HEK293 (cell line): Measurements from ENCODE around the gene ZSWIM1.
"Not testable (repeated sequence)": the region's sequence is repeated elsewhere in the genome, so short reads cannot be mapped to it uniquely, and the experiment has no call there.

ENCODE experiments used
- HOXA7 ChIP-seq: sonication (generic); formaldehyde crosslinking; IDR thresholded peaks from 2 replicates; pipeline ENCODE4 v1.8.1; 2022; ENCODE audit warnings: missing genetic modification reagents, borderline replicate concordance
- TCF7L2 ChIP-seq: IDR thresholded peaks from 2 replicates; pipeline ENCODE4 v1.6.1; 2011; ENCODE audit warnings: low read depth, mild to moderate bottlenecking, inconsistent platforms, low read length, moderate library complexity, borderline replicate concordance
- ZNF112 ChIP-seq: fragments of 450-650 bp; formaldehyde crosslinking; IDR thresholded peaks from 2 replicates; pipeline ENCODE4 v1.5.0; 2017; ENCODE audit warnings: missing biosample characterization, missing genetic modification characterization
- ZNF121 ChIP-seq: fragments of 450-650 bp; formaldehyde crosslinking; IDR thresholded peaks from 2 replicates; pipeline ENCODE4 v1.5.1; 2016; ENCODE audit warnings: missing biosample characterization, missing genetic modification characterization
- ZNF211 ChIP-seq: fragments of 450-650 bp; formaldehyde crosslinking; IDR thresholded peaks from 2 replicates; pipeline ENCODE4 v1.5.1; 2016; ENCODE audit warnings: low read depth, missing biosample characterization, missing genetic modification characterization
- TF ChIP-seq, protein P1 (sequence below): fragments of 450-650 bp; formaldehyde crosslinking; IDR thresholded peaks from 2 replicates; pipeline ENCODE4 v1.5.1; 2016; ENCODE audit warnings: missing biosample characterization, missing genetic modification characterization
- TF ChIP-seq, protein P2 (sequence below): fragments of 450-650 bp; formaldehyde crosslinking; IDR thresholded peaks from 2 replicates; pipeline ENCODE4 v1.5.1; 2016; ENCODE audit warnings: missing biosample characterization, missing genetic modification characterization
- TF ChIP-seq, protein P3 (sequence below): fragments of 450-650 bp; IDR thresholded peaks from 2 replicates; pipeline ENCODE4 v1.5.1; 2018; ENCODE audit warnings: missing biosample characterization, mild to moderate bottlenecking, missing genetic modification characterization
- TF ChIP-seq, protein P4 (sequence below): fragments of 450-650 bp; formaldehyde crosslinking; IDR thresholded peaks from 2 replicates; pipeline ENCODE4 v1.5.1; 2016; ENCODE audit warnings: missing biosample characterization, missing genetic modification characterization
- TF ChIP-seq, protein P5 (sequence below): fragments of 450-650 bp; formaldehyde crosslinking; IDR thresholded peaks from 2 replicates; pipeline ENCODE4 v1.5.1; 2017; ENCODE audit warnings: missing biosample characterization, mild to moderate bottlenecking, missing genetic modification characterization, moderate library complexity
- TF ChIP-seq, protein P6 (sequence below): fragments of 450-650 bp; formaldehyde crosslinking; IDR thresholded peaks from 2 replicates; pipeline ENCODE4 v1.5.1; 2016; ENCODE audit warnings: missing biosample characterization, missing genetic modification characterization, borderline replicate concordance

DNA sequence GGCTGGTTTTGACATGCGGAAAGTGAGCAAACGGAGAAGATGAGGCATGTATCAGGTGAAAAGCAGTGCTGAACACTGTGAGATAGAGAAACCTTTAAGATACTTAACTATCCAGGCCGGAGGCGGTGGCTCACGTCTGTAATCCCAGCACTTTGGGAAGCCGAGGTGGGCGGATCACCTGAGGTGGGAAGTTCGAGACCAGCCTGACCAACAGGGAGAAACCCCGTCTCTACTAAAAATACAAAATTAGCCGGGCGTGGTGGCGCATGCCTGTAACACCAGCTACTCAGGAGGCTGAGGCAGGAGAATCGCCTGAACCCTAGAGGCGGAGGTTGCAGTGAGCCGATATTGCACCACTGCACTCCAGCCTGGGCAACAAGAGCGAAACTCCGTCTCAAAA lies 50.7 kb downstream of the ZSWIM1 start:
- TF ChIP-seq HOXA7 (CRISPR knock-in tag); ZNF211 (tag by site-specific recombination); ZNF112 (tag by site-specific recombination); ZNF121 (tag by site-specific recombination); TCF7L2: not testable (repeated sequence)
- TF ChIP-seq, protein P1, sequence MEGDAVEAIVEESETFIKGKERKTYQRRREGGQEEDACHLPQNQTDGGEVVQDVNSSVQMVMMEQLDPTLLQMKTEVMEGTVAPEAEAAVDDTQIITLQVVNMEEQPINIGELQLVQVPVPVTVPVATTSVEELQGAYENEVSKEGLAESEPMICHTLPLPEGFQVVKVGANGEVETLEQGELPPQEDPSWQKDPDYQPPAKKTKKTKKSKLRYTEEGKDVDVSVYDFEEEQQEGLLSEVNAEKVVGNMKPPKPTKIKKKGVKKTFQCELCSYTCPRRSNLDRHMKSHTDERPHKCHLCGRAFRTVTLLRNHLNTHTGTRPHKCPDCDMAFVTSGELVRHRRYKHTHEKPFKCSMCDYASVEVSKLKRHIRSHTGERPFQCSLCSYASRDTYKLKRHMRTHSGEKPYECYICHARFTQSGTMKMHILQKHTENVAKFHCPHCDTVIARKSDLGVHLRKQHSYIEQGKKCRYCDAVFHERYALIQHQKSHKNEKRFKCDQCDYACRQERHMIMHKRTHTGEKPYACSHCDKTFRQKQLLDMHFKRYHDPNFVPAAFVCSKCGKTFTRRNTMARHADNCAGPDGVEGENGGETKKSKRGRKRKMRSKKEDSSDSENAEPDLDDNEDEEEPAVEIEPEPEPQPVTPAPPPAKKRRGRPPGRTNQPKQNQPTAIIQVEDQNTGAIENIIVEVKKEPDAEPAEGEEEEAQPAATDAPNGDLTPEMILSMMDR (tag by site-specific recombination) = not testable (repeated sequence)
- TF ChIP-seq, protein P2, sequence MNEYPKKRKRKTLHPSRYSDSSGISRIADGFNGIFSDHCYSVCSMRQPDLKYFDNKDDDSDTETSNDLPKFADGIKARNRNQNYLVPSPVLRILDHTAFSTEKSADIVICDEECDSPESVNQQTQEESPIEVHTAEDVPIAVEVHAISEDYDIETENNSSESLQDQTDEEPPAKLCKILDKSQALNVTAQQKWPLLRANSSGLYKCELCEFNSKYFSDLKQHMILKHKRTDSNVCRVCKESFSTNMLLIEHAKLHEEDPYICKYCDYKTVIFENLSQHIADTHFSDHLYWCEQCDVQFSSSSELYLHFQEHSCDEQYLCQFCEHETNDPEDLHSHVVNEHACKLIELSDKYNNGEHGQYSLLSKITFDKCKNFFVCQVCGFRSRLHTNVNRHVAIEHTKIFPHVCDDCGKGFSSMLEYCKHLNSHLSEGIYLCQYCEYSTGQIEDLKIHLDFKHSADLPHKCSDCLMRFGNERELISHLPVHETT = not testable (repeated sequence)
- TF ChIP-seq, protein P3, sequence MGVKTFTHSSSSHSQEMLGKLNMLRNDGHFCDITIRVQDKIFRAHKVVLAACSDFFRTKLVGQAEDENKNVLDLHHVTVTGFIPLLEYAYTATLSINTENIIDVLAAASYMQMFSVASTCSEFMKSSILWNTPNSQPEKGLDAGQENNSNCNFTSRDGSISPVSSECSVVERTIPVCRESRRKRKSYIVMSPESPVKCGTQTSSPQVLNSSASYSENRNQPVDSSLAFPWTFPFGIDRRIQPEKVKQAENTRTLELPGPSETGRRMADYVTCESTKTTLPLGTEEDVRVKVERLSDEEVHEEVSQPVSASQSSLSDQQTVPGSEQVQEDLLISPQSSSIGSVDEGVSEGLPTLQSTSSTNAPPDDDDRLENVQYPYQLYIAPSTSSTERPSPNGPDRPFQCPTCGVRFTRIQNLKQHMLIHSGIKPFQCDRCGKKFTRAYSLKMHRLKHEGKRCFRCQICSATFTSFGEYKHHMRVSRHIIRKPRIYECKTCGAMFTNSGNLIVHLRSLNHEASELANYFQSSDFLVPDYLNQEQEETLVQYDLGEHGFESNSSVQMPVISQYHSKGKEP = not testable (repeated sequence)
- TF ChIP-seq, protein P4, sequence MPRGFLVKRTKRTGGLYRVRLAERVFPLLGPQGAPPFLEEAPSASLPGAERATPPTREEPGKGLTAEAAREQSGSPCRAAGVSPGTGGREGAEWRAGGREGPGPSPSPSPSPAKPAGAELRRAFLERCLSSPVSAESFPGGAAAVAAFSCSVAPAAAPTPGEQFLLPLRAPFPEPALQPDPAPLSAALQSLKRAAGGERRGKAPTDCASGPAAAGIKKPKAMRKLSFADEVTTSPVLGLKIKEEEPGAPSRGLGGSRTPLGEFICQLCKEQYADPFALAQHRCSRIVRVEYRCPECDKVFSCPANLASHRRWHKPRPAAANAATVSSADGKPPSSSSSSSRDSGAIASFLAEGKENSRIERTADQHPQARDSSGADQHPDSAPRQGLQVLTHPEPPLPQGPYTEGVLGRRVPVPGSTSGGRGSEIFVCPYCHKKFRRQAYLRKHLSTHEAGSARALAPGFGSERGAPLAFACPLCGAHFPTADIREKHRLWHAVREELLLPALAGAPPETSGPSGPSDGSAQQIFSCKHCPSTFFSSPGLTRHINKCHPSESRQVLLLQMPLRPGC (tag by site-specific recombination) = not testable (repeated sequence)
- TF ChIP-seq, protein P5, sequence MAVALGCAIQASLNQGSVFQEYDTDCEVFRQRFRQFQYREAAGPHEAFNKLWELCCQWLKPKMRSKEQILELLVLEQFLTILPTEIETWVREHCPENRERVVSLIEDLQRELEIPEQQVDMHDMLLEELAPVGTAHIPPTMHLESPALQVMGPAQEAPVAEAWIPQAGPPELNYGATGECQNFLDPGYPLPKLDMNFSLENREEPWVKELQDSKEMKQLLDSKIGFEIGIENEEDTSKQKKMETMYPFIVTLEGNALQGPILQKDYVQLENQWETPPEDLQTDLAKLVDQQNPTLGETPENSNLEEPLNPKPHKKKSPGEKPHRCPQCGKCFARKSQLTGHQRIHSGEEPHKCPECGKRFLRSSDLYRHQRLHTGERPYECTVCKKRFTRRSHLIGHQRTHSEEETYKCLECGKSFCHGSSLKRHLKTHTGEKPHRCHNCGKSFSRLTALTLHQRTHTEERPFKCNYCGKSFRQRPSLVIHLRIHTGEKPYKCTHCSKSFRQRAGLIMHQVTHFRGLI (tag by site-specific recombination) = not testable (repeated sequence)
- TF ChIP-seq, protein P6, sequence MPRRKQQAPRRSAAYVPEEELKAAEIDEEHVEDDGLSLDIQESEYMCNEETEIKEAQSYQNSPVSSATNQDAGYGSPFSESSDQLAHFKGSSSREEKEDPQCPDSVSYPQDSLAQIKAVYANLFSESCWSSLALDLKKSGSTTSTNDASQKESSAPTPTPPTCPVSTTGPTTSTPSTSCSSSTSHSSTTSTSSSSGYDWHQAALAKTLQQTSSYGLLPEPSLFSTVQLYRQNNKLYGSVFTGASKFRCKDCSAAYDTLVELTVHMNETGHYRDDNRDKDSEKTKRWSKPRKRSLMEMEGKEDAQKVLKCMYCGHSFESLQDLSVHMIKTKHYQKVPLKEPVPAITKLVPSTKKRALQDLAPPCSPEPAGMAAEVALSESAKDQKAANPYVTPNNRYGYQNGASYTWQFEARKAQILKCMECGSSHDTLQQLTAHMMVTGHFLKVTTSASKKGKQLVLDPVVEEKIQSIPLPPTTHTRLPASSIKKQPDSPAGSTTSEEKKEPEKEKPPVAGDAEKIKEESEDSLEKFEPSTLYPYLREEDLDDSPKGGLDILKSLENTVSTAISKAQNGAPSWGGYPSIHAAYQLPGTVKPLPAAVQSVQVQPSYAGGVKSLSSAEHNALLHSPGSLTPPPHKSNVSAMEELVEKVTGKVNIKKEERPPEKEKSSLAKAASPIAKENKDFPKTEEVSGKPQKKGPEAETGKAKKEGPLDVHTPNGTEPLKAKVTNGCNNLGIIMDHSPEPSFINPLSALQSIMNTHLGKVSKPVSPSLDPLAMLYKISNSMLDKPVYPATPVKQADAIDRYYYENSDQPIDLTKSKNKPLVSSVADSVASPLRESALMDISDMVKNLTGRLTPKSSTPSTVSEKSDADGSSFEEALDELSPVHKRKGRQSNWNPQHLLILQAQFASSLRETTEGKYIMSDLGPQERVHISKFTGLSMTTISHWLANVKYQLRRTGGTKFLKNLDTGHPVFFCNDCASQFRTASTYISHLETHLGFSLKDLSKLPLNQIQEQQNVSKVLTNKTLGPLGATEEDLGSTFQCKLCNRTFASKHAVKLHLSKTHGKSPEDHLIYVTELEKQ (tag by site-specific recombination) = not testable (repeated sequence)
